Thyroid gland (tissue), 4 donors: Measurements from ENCODE around the gene FAM221B. TPM values are rescaled to one million over a fixed set of nuclear protein-coding genes. Genes with fewer than 3 reads are reported as not detected.

Source experiments
- DNase-seq, 2 donors: peaks; one replicate each; pipeline ENCODE4 v3.0.0-alpha.2; 2019
- H3K27ac ChIP-seq, 3 donors: fragments of 200-600 bp; sonication (generic); 1 replicate in 2 of 3; 2 replicates in 1 of 3; pipeline ENCODE4 v1.5.1; 2016 to 2019; ENCODE audit warnings: mild to moderate bottlenecking in 1 of 3, moderate library complexity in 1 of 3
- H3K27me3 ChIP-seq: fragments of 200-600 bp; sonication (generic); one replicate; pipeline ENCODE4 v1.5.1; 2019
- H3K36me3 ChIP-seq, 2 donors: fragments of 200-600 bp; sonication (generic); one replicate each; pipeline ENCODE4 v1.5.1; 2016 to 2019
- H3K4me1 ChIP-seq, 2 donors: fragments of 200-600 bp; sonication (generic); one replicate each; pipeline ENCODE4 v1.5.1; 2017 to 2019
- H3K4me3 ChIP-seq, 3 donors: fragments of 200-600 bp; sonication (generic); replicated peaks in 1 of 3; 1 replicate in 2 of 3; 2 replicates in 1 of 3; pipeline ENCODE4 v1.5.1; 2016; ENCODE audit warnings: mild to moderate bottlenecking in 1 of 3
- H3K9me3 ChIP-seq: fragments of 200-600 bp; sonication (generic); one replicate; pipeline ENCODE4 v1.5.1; 2017
- POLR2A ChIP-seq, 2 donors: fragments of 450-650 bp; IDR thresholded peaks; one replicate each; pipeline ENCODE4 v1.6.1; 2017; ENCODE audit warnings: antibody characterized with exemption in 2 of 2, mild to moderate bottlenecking in 2 of 2, moderate library complexity in 1 of 2
- WGBS, 2 donors: methylation state at CpG; one replicate each; pipeline ENCODE4 v1.1.5; 2017; 5-methylcytosine and 5-hydroxymethylcytosine counted together
- intact Hi-C: fragments of 100-400 bp; cut with DNase I; formaldehyde crosslinking; loops from one replicate; pipeline ENCODE4 v1.15.1; 2023
- total RNA-seq, 4 donors: library from RNA; depleted of rRNA; stranded (reverse); fragments of >200 nt; gene quantifications; one replicate each; pipeline ENCODE4 v1.2.3, GENCODE V29; 2016
- TF ChIP-seq, protein P1 (sequence below), 6 experiments: fragments of 200-600 bp in 3 of 6; fragments of 450-650 bp in 3 of 6; sonication (generic) in 3 of 6; IDR thresholded peaks; one replicate each; pipeline ENCODE4 v1.5.1; 2016 to 2019; ENCODE audit warnings: antibody characterized with exemption in 6 of 6, mild to moderate bottlenecking in 2 of 6, inconsistent platforms in 1 of 6, moderate library complexity in 1 of 6

The FAM221B gene
- total RNA-seq, 4 donors from 2014 or later = not detected

DNA sequence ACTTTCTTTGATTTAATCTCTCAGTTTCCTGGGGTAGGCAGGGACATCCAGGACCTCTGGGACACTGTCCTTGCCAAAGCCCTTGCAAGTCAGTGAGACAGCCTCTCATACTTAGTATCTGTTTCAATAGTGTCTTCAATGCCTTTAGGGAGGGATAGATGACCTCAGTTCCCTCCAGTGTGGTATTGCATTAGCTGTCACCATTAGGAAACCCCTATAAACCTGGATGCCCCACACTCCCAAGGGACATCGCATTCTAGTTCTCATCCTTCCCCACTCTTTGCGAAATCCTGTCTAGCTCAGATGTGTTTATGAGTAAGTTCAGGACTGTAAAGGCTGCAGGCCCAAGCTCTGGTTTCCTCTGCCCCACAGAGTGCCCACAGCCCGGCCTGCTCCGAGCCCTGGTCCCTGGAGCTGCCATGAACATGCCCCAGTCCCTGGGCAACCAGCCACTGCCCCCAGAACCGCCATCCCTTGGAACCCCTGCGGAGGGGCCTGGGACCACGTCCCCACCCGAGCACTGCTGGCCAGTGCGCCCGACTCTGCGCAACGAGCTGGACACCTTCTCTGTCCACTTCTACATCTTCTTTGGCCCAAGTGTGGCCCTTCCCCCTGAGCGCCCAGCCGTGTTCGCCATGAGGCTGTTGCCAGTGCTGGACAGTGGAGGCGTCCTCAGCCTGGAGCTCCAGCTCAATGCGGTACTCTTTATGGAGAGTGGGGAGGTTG lies 13.7 kb upstream of the FAM221B start:
- 98% methylated on average over 13 to 17 of the region's 17 CpGs for WGBS, 2 donors
- Histone ChIP-seq H3K4me3 (no peak overlapping the region), H3K27ac (no peak overlapping the region), H3K27me3 (no peaks in the 10 kb centered on the region), H3K36me3 (peaks cover 5 to 6% of the 10 kb centered on the region in 2 donors), H3K9me3 (no peaks in the 10 kb centered on the region), H3K4me1 (peaks cover 0 to 9% of the 10 kb centered on the region in 2 donors)
- TF ChIP-seq, protein P1, sequence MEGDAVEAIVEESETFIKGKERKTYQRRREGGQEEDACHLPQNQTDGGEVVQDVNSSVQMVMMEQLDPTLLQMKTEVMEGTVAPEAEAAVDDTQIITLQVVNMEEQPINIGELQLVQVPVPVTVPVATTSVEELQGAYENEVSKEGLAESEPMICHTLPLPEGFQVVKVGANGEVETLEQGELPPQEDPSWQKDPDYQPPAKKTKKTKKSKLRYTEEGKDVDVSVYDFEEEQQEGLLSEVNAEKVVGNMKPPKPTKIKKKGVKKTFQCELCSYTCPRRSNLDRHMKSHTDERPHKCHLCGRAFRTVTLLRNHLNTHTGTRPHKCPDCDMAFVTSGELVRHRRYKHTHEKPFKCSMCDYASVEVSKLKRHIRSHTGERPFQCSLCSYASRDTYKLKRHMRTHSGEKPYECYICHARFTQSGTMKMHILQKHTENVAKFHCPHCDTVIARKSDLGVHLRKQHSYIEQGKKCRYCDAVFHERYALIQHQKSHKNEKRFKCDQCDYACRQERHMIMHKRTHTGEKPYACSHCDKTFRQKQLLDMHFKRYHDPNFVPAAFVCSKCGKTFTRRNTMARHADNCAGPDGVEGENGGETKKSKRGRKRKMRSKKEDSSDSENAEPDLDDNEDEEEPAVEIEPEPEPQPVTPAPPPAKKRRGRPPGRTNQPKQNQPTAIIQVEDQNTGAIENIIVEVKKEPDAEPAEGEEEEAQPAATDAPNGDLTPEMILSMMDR (IDR thresholded peaks at IDR 0.05) = no peak
- TF ChIP-seq POLR2A (IDR thresholded peaks at IDR 0.05) = no peak
- no peak for DNase-seq
- intact Hi-C loops = no loop called here

DNA sequence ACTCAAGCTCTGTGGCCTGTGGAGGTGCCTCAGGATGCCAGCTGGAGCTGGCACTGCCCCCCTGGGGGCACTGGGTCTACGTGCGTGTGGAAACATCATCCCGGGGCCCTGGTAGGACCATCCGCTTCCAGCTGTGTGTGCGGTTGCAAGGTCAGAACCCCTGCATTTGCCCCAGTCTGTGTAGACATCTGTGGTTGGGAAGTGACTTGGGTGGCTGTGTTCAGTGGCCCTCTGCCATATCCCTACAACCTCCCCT lies 13.0 kb upstream of the FAM221B start:
- 73 to 77% methylated on average over 5 of the region's 5 CpGs for WGBS, 2 donors
- no peaks in the 10 kb centered on the region for H3K27me3 ChIP-seq
- H3K27ac ChIP-seq = no peak overlapping the region
- no peak for DNase-seq
- H3K36me3 ChIP-seq = peaks cover 0 to under 1% of the 10 kb centered on the region in 2 donors
- TF ChIP-seq, protein P1 (IDR thresholded peaks at IDR 0.05) = no peak
- no peak for TF ChIP-seq POLR2A (IDR thresholded peaks at IDR 0.05)
- H3K4me1 ChIP-seq = peaks cover 0 to 9% of the 10 kb centered on the region in 2 donors
- H3K4me3 ChIP-seq = no peak overlapping the region
- no peaks in the 10 kb centered on the region for H3K9me3 ChIP-seq
- intact Hi-C loops = no loop called here

DNA sequence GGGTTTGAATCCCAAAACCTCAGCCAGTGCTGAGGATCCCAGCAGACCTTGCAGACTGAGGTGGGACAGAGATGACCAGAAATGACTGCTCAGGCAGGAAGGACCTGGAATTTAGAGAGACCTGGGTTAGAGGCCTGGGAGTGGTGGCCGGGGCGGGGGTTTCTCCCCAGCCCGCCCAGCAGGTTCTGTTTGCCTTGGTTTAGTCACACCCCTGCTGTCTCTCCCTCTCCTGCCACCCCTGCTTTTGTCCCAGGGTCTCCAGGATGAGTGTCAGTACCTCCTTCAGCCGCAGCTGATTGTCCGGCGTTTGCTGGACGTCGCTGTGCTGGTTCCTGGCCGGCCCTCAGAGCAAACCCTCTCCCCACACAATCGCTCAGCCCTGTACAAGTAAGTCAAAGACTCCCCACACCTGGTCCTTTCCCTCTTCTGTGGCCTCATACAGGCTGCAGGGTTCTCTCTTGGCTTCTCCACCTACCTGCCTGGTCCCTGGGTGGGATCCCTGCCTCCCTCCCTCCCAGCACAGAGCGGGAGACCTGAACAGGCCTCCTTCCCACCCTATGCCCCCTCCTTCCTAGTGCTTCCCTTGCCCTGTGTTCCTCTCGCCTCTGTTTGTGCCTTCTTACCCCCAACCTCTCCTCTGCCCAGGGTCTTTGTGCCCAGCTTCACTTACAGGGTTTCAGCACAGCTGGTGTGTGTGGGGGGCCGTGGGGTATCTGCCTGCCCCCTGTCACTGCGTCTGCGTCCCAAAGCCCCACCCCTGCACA lies 12.5 kb upstream of the FAM221B start:
- Histone ChIP-seq H3K9me3 (no peaks in the 10 kb centered on the region), H3K27me3 (no peaks in the 10 kb centered on the region), H3K4me3 (no peak overlapping the region), H3K4me1 (peaks cover 0 to 9% of the 10 kb centered on the region in 2 donors), H3K36me3 (no peaks in the 10 kb centered on the region), H3K27ac (no peak overlapping the region)
- 93 to 95% methylated on average over 15 of the region's 15 CpGs for WGBS, 2 donors
- intact Hi-C loops = no loop called here
- DNase-seq = no peak
- TF ChIP-seq, protein P1 (IDR thresholded peaks at IDR 0.05) = no peak
- no peak for TF ChIP-seq POLR2A (IDR thresholded peaks at IDR 0.05)

DNA sequence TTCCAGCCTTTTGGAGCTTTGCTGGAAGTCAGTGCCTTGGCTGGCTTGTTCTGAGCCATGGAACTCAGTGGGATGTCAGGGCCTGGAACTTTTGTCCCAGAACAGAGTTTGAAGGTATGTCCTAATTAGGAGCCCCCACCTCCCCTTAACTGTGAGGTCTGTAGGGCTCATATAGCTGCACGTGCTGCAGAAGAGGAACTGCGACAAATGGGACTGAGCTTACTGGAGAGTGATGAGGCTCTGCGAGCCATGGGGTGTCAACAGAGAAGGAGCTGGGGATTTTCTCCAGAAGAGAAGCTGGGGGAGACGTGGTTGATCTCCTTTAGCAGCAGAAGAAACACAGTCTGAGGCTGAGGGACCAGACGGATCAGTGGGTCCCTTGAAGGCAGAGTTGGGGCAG lies 11.4 kb upstream of the FAM221B start:
- H3K4me1 ChIP-seq = peaks cover 0 to 4% of the 10 kb centered on the region in 2 donors
- no peaks in the 10 kb centered on the region for H3K36me3 ChIP-seq
- no peak overlapping the region for H3K27ac ChIP-seq
- intact Hi-C loops = no loop called here
- TF ChIP-seq, protein P1 (IDR thresholded peaks at IDR 0.05) = no peak
- TF ChIP-seq POLR2A (IDR thresholded peaks at IDR 0.05) = no peak
- no peak overlapping the region for H3K4me3 ChIP-seq
- no peaks in the 10 kb centered on the region for H3K27me3 ChIP-seq
- WGBS, 2 donors = 92 to 95% methylated on average over 5 of the region's 5 CpGs
- no peaks in the 10 kb centered on the region for H3K9me3 ChIP-seq
- no peak for DNase-seq

DNA sequence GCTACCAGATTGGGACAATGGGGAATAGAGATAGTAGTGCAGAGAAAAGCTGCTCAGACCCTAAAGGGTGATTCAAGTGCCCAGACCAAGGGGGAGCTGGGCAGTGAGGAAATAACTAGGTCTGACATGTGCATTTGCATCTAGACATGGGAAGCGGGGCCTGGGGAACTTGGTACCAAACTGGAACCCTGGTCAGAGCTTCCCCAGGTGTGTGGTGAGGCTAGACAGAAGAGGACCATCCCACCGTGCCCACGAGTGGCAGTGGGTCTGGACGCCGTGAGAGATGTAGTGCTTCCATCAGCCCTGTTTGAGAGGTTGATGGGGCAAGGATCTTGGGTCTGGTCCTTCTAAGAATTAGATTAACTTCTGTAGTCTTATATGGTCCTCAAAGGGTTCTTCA lies 8.1 kb upstream of the FAM221B start:
- Histone ChIP-seq H3K9me3 (no peaks in the 10 kb centered on the region), H3K27me3 (no peaks in the 10 kb centered on the region), H3K27ac (no peak overlapping the region), H3K4me1 (peaks cover 15 to 32% of the 10 kb centered on the region in 2 donors), H3K36me3 (no peaks in the 10 kb centered on the region), H3K4me3 (no peak overlapping the region)
- DNase-seq = no peak
- TF ChIP-seq POLR2A (IDR thresholded peaks at IDR 0.05) = no peak
- TF ChIP-seq, protein P1 (IDR thresholded peaks at IDR 0.05) = no peak
- intact Hi-C loops = no loop called here
- 94% methylated on average over 5 of the region's 5 CpGs for WGBS, 2 donors
